Neural cell (in vitro differentiated cells): ENCODE results near the gene F5. TPM values are rescaled to one million over a fixed set of nuclear protein-coding genes. Genes with fewer than 3 reads are reported as not detected.

Experiments used
- H2AFZ ChIP-seq: fragments of 200-600, 300-800 bp; sonication (generic), shearing (Covaris generic); 2 replicates; pipeline ENCODE4 v1.6.0; 2014; ENCODE audit warnings: low read depth, mild to moderate bottlenecking, antibody characterized with exemption, low read length, moderate library complexity
- H3F3A ChIP-seq: fragments of 200-600 bp; shearing (Covaris generic); 2 replicates; pipeline ENCODE4 v1.6.1; 2016; ENCODE audit warnings: mild to moderate bottlenecking, moderate library complexity, mixed read lengths, antibody characterized with exemption, low read length; ENCODE audit not compliant: insufficient read depth, poor library complexity, severe bottlenecking
- H3K27ac ChIP-seq: fragments of 200-600, 300-800 bp; sonication (generic), shearing (Covaris generic); 2 replicates; pipeline ENCODE4 v1.5.1; 2014; ENCODE audit warnings: mild to moderate bottlenecking, low read length, moderate library complexity
- H3K27me3 ChIP-seq: fragments of 300-800, 200-600 bp; sonication (generic), shearing (Covaris generic); 2 replicates; pipeline ENCODE4 v1.6.0; 2014; ENCODE audit warnings: mild to moderate bottlenecking, low read depth, low read length, moderate library complexity; ENCODE audit not compliant: insufficient read depth
- H3K36me3 ChIP-seq: fragments of 300-800, 200-600 bp; sonication (generic), shearing (Covaris generic); 2 replicates; pipeline ENCODE4 v1.5.1; 2014; ENCODE audit warnings: mild to moderate bottlenecking, antibody characterized with exemption, low read length, moderate library complexity; ENCODE audit not compliant: insufficient read depth
- H3K4me2 ChIP-seq: fragments of 300-800, 200-600 bp; sonication (generic), shearing (Covaris generic); 2 replicates; pipeline ENCODE4 v1.6.0; 2014; ENCODE audit warnings: mild to moderate bottlenecking, low read length
- H3K4me3 ChIP-seq: fragments of 300-800, 200-600 bp; sonication (generic), shearing (Covaris generic); 2 replicates; pipeline ENCODE4 v1.5.1; 2014; ENCODE audit warnings: mild to moderate bottlenecking, low read length, moderate library complexity
- H3K79me2 ChIP-seq: fragments of 200-600 bp; shearing (Covaris generic); replicated peaks from 2 replicates; pipeline ENCODE4 v1.6.0; 2014; ENCODE audit warnings: mild to moderate bottlenecking, low read length, moderate library complexity; ENCODE audit not compliant: insufficient read depth
- H3K9ac ChIP-seq: fragments of 300-800, 200-600 bp; sonication (generic), shearing (Covaris generic); 2 replicates; pipeline ENCODE4 v1.6.1; 2016; ENCODE audit warnings: mild to moderate bottlenecking, low read length, mixed read lengths
- H3K9me2 ChIP-seq: fragments of 200-600 bp; shearing (Covaris generic); 2 replicates; pipeline ENCODE4 v1.6.1; 2016; ENCODE audit warnings: mild to moderate bottlenecking, low read length, mixed read lengths; ENCODE audit not compliant: insufficient read depth
- H3K9me3 ChIP-seq: fragments of 200-600, 300-800 bp; sonication (generic), shearing (Covaris generic); 2 replicates; pipeline ENCODE4 v1.6.1; 2016; ENCODE audit warnings: mild to moderate bottlenecking, mixed run types, low read length, moderate library complexity, mixed read lengths
- H4K20me1 ChIP-seq: fragments of 200-600 bp; shearing (Covaris generic); 2 replicates; pipeline ENCODE4 v1.6.1; 2016; ENCODE audit warnings: mild to moderate bottlenecking, mixed run types; ENCODE audit not compliant: insufficient read depth
- EP300 ChIP-seq: fragments of 450-650 bp; conservative IDR thresholded peaks from 2 replicates; pipeline ENCODE4 v1.6.1; 2014; ENCODE audit warnings: antibody characterized with exemption, mild to moderate bottlenecking, moderate library complexity; ENCODE audit not compliant: poor library complexity, severe bottlenecking
- EZH2 ChIP-seq: fragments of 200-600, 300-800 bp; shearing (Covaris generic), sonication (generic); IDR thresholded peaks from 2 replicates; pipeline ENCODE4 v1.6.1; 2014; ENCODE audit warnings: antibody characterized with exemption, low read length, borderline replicate concordance, mild to moderate bottlenecking; ENCODE audit not compliant: insufficient read depth, poor library complexity, severe bottlenecking
- MXI1 ChIP-seq: fragments of 450-650 bp; conservative IDR thresholded peaks from 2 replicates; pipeline ENCODE4 v1.6.1; 2014; ENCODE audit warnings: antibody characterized with exemption, mild to moderate bottlenecking; ENCODE audit not compliant: poor library complexity, severe bottlenecking
- POLR2AphosphoS5 ChIP-seq: IDR thresholded peaks from 2 replicates; pipeline ENCODE4 v1.6.1; 2012
- RAD21 ChIP-seq: fragments of 450-650 bp; conservative IDR thresholded peaks from 2 replicates; pipeline ENCODE4 v1.6.1; 2014; ENCODE audit warnings: antibody characterized with exemption, mild to moderate bottlenecking, moderate library complexity
- SMC3 ChIP-seq: fragments of 450-650 bp; conservative IDR thresholded peaks from 2 replicates; pipeline ENCODE4 v1.6.1; 2014; ENCODE audit warnings: antibody characterized with exemption, mild to moderate bottlenecking, moderate library complexity; ENCODE audit not compliant: poor library complexity
- TAF1 ChIP-seq: IDR thresholded peaks from 2 replicates; pipeline ENCODE4 v1.6.1; 2012; ENCODE audit warnings: low read depth
- polyA plus RNA-seq: library from polyadenylated mRNA; depleted of rRNA; stranded (reverse); fragments of >200 nt; gene quantifications from 2 replicates; pipeline ENCODE4 v1.2.3, GENCODE V29; 2014
- TF ChIP-seq, protein P1 (sequence below): IDR thresholded peaks from 2 replicates; pipeline ENCODE4 v1.6.1; 2012; ENCODE audit warnings: borderline replicate concordance
- TF ChIP-seq, protein P2 (sequence below): fragments of 450-650 bp; IDR thresholded peaks from 2 replicates; pipeline ENCODE4 v1.5.1; 2014; ENCODE audit warnings: antibody characterized with exemption, mild to moderate bottlenecking, moderate library complexity; ENCODE audit not compliant: poor library complexity, severe bottlenecking

Gene F5
- polyA plus RNA-seq, 1 donor from 2014 or later = not detected

DNA sequence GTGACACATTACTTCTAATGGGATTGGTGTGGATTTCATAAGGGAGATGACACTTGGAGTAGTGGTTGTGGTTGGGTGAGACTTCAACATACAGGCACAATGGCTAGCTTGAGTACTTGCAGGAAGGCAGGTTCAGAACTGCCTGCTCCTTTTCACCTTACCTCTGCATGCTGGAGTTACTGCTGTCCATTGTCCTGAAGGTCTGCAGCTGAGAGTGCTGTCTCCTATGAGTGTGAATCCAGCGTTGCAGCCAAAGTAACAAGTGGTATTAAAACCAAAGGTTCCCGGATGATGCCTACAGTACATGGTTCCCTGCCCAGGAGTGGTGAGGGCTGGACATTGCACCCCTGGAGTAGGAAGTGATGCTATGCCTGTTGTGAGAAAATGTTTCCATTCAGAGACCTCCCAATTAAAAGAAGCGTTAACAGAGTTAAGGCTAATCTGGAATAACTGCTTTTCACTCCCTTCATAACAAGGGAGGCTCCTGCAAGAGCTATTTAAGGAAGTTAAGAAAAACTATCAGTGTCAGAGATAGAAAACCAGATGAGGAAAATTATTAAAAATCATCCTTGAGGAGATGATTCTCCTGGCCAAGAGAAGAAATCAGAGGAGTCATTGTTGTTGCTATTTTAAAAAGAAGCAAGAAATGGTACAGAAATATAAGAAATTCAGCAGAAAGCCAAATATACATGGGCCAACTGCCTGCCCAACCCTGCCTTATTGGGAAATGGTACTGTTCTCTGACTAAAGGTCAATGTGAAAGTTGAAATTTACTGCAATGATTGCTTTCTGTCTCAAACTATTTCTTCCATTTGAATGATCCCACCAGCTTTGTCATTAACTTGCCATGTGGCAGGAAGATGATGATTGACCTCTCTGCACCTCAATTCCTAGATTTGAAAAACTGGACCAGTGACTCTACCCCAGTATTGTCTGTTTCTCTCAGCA lies 9.8 kb upstream of the F5 start:
- H3K4me2 ChIP-seq = no peak overlapping the region
- no peak overlapping the region for H3K27ac ChIP-seq
- H3K9me2 ChIP-seq = no peaks in the 10 kb centered on the region
- H3K27me3 ChIP-seq = no peaks in the 10 kb centered on the region
- no peaks in the 10 kb centered on the region for H3K79me2 ChIP-seq
- no peaks in the 10 kb centered on the region for H3F3A ChIP-seq
- no peaks in the 10 kb centered on the region for H3K9me3 ChIP-seq
- no peaks in the 10 kb centered on the region for H4K20me1 ChIP-seq
- H3K9ac ChIP-seq = no peak overlapping the region
- no peak overlapping the region for H3K4me3 ChIP-seq
- no peak overlapping the region for H2AFZ ChIP-seq
- no peak for TF ChIP-seq MXI1
- TF ChIP-seq, protein P1, sequence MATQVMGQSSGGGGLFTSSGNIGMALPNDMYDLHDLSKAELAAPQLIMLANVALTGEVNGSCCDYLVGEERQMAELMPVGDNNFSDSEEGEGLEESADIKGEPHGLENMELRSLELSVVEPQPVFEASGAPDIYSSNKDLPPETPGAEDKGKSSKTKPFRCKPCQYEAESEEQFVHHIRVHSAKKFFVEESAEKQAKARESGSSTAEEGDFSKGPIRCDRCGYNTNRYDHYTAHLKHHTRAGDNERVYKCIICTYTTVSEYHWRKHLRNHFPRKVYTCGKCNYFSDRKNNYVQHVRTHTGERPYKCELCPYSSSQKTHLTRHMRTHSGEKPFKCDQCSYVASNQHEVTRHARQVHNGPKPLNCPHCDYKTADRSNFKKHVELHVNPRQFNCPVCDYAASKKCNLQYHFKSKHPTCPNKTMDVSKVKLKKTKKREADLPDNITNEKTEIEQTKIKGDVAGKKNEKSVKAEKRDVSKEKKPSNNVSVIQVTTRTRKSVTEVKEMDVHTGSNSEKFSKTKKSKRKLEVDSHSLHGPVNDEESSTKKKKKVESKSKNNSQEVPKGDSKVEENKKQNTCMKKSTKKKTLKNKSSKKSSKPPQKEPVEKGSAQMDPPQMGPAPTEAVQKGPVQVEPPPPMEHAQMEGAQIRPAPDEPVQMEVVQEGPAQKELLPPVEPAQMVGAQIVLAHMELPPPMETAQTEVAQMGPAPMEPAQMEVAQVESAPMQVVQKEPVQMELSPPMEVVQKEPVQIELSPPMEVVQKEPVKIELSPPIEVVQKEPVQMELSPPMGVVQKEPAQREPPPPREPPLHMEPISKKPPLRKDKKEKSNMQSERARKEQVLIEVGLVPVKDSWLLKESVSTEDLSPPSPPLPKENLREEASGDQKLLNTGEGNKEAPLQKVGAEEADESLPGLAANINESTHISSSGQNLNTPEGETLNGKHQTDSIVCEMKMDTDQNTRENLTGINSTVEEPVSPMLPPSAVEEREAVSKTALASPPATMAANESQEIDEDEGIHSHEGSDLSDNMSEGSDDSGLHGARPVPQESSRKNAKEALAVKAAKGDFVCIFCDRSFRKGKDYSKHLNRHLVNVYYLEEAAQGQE = no peak
- TF ChIP-seq RAD21 = no peak
- no peak for TF ChIP-seq EZH2
- no peak for TF ChIP-seq SMC3
- no peak for TF ChIP-seq EP300
- no peak for TF ChIP-seq POLR2AphosphoS5
- TF ChIP-seq, protein P2, sequence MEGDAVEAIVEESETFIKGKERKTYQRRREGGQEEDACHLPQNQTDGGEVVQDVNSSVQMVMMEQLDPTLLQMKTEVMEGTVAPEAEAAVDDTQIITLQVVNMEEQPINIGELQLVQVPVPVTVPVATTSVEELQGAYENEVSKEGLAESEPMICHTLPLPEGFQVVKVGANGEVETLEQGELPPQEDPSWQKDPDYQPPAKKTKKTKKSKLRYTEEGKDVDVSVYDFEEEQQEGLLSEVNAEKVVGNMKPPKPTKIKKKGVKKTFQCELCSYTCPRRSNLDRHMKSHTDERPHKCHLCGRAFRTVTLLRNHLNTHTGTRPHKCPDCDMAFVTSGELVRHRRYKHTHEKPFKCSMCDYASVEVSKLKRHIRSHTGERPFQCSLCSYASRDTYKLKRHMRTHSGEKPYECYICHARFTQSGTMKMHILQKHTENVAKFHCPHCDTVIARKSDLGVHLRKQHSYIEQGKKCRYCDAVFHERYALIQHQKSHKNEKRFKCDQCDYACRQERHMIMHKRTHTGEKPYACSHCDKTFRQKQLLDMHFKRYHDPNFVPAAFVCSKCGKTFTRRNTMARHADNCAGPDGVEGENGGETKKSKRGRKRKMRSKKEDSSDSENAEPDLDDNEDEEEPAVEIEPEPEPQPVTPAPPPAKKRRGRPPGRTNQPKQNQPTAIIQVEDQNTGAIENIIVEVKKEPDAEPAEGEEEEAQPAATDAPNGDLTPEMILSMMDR = no peak
- TF ChIP-seq TAF1 = no peak
- no peaks in the 10 kb centered on the region for H3K36me3 ChIP-seq

DNA sequence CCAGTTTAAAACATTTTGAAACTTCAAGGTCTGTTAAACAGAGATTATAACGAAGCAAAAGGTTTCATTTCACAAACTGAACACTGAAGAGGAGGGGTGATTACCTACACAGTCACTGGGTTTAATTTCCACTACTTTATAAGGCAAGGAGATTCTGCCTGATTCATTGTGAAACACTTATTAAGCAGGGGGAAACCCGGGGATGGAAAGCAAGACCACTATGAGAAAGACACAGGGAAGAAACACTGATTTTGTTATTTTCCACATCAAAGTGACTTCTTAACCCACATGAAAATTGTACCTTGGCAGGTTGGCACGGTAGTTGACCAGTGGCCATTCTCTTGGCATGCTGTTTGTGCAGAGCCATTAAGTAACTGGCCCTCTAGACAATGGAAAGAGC lies 8.1 kb upstream of the F5 start:
- Histone ChIP-seq H3K79me2 (no peaks in the 10 kb centered on the region), H3K4me2 (no peak overlapping the region), H3K36me3 (no peaks in the 10 kb centered on the region), H3K9me3 (no peaks in the 10 kb centered on the region), H4K20me1 (no peaks in the 10 kb centered on the region), H3K27me3 (no peaks in the 10 kb centered on the region), H3F3A (no peaks in the 10 kb centered on the region), H3K4me3 (no peak overlapping the region), H3K9ac (no peak overlapping the region), H3K27ac (no peak overlapping the region), H2AFZ (no peak overlapping the region), H3K9me2 (no peaks in the 10 kb centered on the region)
- TF ChIP-seq EZH2 = no peak
- TF ChIP-seq, protein P1 = no peak
- no peak for TF ChIP-seq EP300
